GM12878 (cell line): ENCODE data around the gene FPGS. TPM values are rescaled to one million over a fixed set of nuclear protein-coding genes. Genes with fewer than 3 reads are reported as not detected.

Source experiments
- ATAC-seq: fragments of 200-7000 bp; cut with Tn5 transposase; 3 replicates; pipeline ENCODE4 v1.9.1; 2020; ENCODE audit warnings: mild to moderate bottlenecking, moderate library complexity
- BruUV-seq: library from RNA; stranded (reverse); fragments of 400-500 nt; replicated peaks from 2 replicates; lab custom pipeline; 2021; lab: Mats Ljungman, UMichigan
- CTCF ChIA-PET: fragments of 300-600 bp; sonication (Branson Sonifier 250); formaldehyde crosslinking; extraction: SDS; loops from one replicate; lab custom pipeline; 2021; ENCODE audit warnings: inconsistent platforms; lab: Yijun Ruan, JAX
- POLR2A ChIA-PET: fragments of 350-600 bp; formaldehyde crosslinking; extraction: SDS; loops from one replicate; lab custom pipeline; 2021; ENCODE audit warnings: inconsistent platforms; lab: Charles Lee
- RAD21 ChIA-PET: fragments of 300-600 bp; sonication (Branson Sonifier 250); formaldehyde crosslinking; loops from one replicate; lab custom pipeline; 2023; ENCODE audit warnings: antibody characterized with exemption; ENCODE audit not compliant: unreplicated experiment; lab: Charles Lee
- SMC1A ChIA-PET: fragments of 300-600 bp; sonication (Branson Sonifier 250); formaldehyde crosslinking; loops from one replicate; lab custom pipeline; 2023; ENCODE audit not compliant: unreplicated experiment, uncharacterized antibody; lab: Charles Lee
- DNase-seq: peaks from one replicate; pipeline ENCODE4 v3.0.0-alpha.2; 2011; ENCODE audit warnings: low read depth, low spot score
- FAIRE-seq: peaks from 3 replicates; lab custom pipeline; 2011; peaks lifted over from hg19 to GRCh38; lab: Jason Lieb, UNC
- H2AFZ ChIP-seq: 2 replicates; pipeline ENCODE4 v1.6.0; 2011; ENCODE audit warnings: low read depth, low read length, control low read depth; ENCODE audit not compliant: control insufficient read depth
- H3K27ac ChIP-seq: 2 replicates; pipeline ENCODE4 v1.5.1; 2011; ENCODE audit warnings: control low read depth; ENCODE audit not compliant: control insufficient read depth, insufficient read depth
- H3K27me3 ChIP-seq, 2 experiments: replicated peaks in 1 of 2; 2 replicates each; pipeline versions ENCODE4 v1.6.0 to v1.6.1; 2011; ENCODE audit warnings: low read length in 1 of 2; ENCODE audit not compliant: control insufficient read depth in 2 of 2, insufficient read depth in 2 of 2
- H3K36me3 ChIP-seq, 2 experiments: 2 replicates each; pipeline ENCODE4 v1.5.1; 2011; ENCODE audit warnings: low read length in 1 of 2; ENCODE audit not compliant: control insufficient read depth in 2 of 2, insufficient read depth in 2 of 2
- H3K4me1 ChIP-seq: 2 replicates; pipeline ENCODE4 v1.6.1; 2011; ENCODE audit warnings: mild to moderate bottlenecking, low read length, moderate library complexity, mixed read lengths; ENCODE audit not compliant: control insufficient read depth, insufficient read depth
- H3K4me2 ChIP-seq: 2 replicates; pipeline ENCODE4 v1.6.0; 2011; ENCODE audit warnings: control low read depth; ENCODE audit not compliant: control insufficient read depth, insufficient read depth
- H3K4me3 ChIP-seq: fragments of 200-600 bp; sonication (generic); 2 replicates; pipeline ENCODE4 v1.5.1; 2016
- H3K79me2 ChIP-seq: 2 replicates; pipeline ENCODE4 v1.6.0; 2011; ENCODE audit warnings: low read length; ENCODE audit not compliant: control insufficient read depth, insufficient read depth
- H3K9ac ChIP-seq: 2 replicates; pipeline ENCODE4 v1.8.0; 2011; ENCODE audit warnings: low read length, control low read depth, mixed read lengths; ENCODE audit not compliant: control insufficient read depth, insufficient read depth
- H3K9me3 ChIP-seq: replicated peaks from 3 replicates; pipeline ENCODE4 v1.5.1; 2011; ENCODE audit warnings: mild to moderate bottlenecking, low read length; ENCODE audit not compliant: control insufficient read depth, insufficient read depth
- H4K20me1 ChIP-seq: 2 replicates; pipeline ENCODE4 v1.6.0; 2011; ENCODE audit not compliant: control insufficient read depth, insufficient read depth
- CBX3 ChIP-seq: fragments of 200-600 bp; sonication (generic); IDR thresholded peaks from 2 replicates; pipeline ENCODE4 v1.6.1; 2016; ENCODE audit warnings: low read depth, borderline replicate concordance
- DPF2 ChIP-seq: fragments of 450-650 bp; IDR thresholded peaks from 2 replicates; pipeline ENCODE4 v1.6.1; 2017; ENCODE audit warnings: mild to moderate bottlenecking
- E4F1 ChIP-seq: fragments of 450-650 bp; IDR thresholded peaks from 2 replicates; pipeline ENCODE4 v1.6.1; 2018; ENCODE audit warnings: borderline replicate concordance, mild to moderate bottlenecking; ENCODE audit not compliant: partially characterized antibody
- KLF5 ChIP-seq: fragments of 450-650 bp; IDR thresholded peaks from 2 replicates; pipeline ENCODE4 v1.6.1; 2014; ENCODE audit warnings: mild to moderate bottlenecking; ENCODE audit not compliant: partially characterized antibody
- PML ChIP-seq: IDR thresholded peaks from 2 replicates; pipeline ENCODE4 v1.6.1; 2012; ENCODE audit warnings: low read length, inconsistent platforms
- POLR2A ChIP-seq: IDR thresholded peaks from 2 replicates; pipeline ENCODE4 v1.6.1; 2011; ENCODE audit warnings: low read depth, mild to moderate bottlenecking, low read length
- RELA ChIP-seq: fragments of 450-650 bp; IDR thresholded peaks from 2 replicates; pipeline ENCODE4 v1.8.0; 2014; ENCODE audit warnings: borderline replicate concordance; ENCODE audit not compliant: partially characterized antibody
- SMAD5 ChIP-seq: IDR thresholded peaks from 2 replicates; pipeline ENCODE4 v1.6.1; 2016; ENCODE audit warnings: antibody characterized with exemption, low read depth
- SMARCA5 ChIP-seq: fragments of 450-650 bp; IDR thresholded peaks from 2 replicates; pipeline ENCODE4 v1.6.1; 2017; ENCODE audit warnings: mild to moderate bottlenecking
- TCF3 ChIP-seq: IDR thresholded peaks from 2 replicates; pipeline ENCODE4 v1.6.1; 2012; ENCODE audit warnings: low read depth, mild to moderate bottlenecking, low read length, borderline replicate concordance; ENCODE audit not compliant: insufficient read depth
- WRNIP1 ChIP-seq: IDR thresholded peaks from 2 replicates; pipeline ENCODE4 v1.6.1; 2011; ENCODE audit warnings: low read depth, low read length, improper control_type of control experiment, borderline replicate concordance
- ZNF24 ChIP-seq: fragments of 450-650 bp; IDR thresholded peaks from 2 replicates; pipeline ENCODE4 v1.6.1; 2017; ENCODE audit warnings: antibody characterized with exemption, mild to moderate bottlenecking
- WGBS: methylation state at CpG from one replicate; pipeline ENCODE4 v1.1.6; 2016; ENCODE audit warnings: low lambda C conversion rate; ENCODE audit not compliant: insufficient replicate concordance, insufficient coverage; ENCODE audit errors: missing lambda C conversion rate; 5-methylcytosine and 5-hydroxymethylcytosine counted together
- in situ Hi-C: fragments of 300-500 bp; cut with MboI; formaldehyde crosslinking; loops from 9 replicates; pipeline ENCODE4 v1.14.3; 2018; ENCODE audit warnings: mixed read lengths
- intact Hi-C: fragments of 100-400 bp; cut with micrococcal nuclease; formaldehyde crosslinking; loops from one replicate; pipeline ENCODE4 v1.14.2; 2022; ENCODE audit not compliant: unreplicated experiment
- polyA plus RNA-seq, 11 experiments: library from polyadenylated mRNA; depleted of rRNA in 4 of 11; unstranded in 6 of 11; stranded (reverse) in 5 of 11; fragments of >200 nt; fragmentation: Nextera tagmentation in 4 of 11; fragmentation: Illumina TruSeq in 1 of 11; extraction: Ambion mirVana in 4 of 11; extraction: Trizol in 1 of 11; gene quantifications; 1 replicate in 1 of 11; 2 replicates in 10 of 11; pipeline versions ENCODE4 v1.2.1 to v1.2.3, GENCODE V29; 2011 to 2016; ENCODE audit warnings: inconsistent platforms in 2 of 11, missing spikeins in 2 of 11, low read depth in 1 of 11
- total RNA-seq, 4 experiments: library from RNA; depleted of rRNA in 3 of 4; stranded (reverse); fragments of >200 nt in 3 of 4; fragmentation: Illumina TruSeq in 1 of 4; extraction: Trizol in 1 of 4; gene quantifications; 2 replicates each; pipeline versions ENCODE4 v1.2.1 to v1.2.3, GENCODE V29; 2013 to 2021
- TF ChIP-seq, protein P1 (sequence below): fragments of 450-650 bp; IDR thresholded peaks from 2 replicates; pipeline ENCODE4 v1.6.1; 2018; ENCODE audit warnings: mild to moderate bottlenecking, low read depth, moderate library complexity; ENCODE audit not compliant: partially characterized antibody

Gene FPGS
- total and polyA plus RNA-seq, 10 of the 15 experiments (the other 5 are each of a cell fraction or from before 2014, with no cell fraction given), result 1.2 to 127 (median 80.4) TPM

DNA sequence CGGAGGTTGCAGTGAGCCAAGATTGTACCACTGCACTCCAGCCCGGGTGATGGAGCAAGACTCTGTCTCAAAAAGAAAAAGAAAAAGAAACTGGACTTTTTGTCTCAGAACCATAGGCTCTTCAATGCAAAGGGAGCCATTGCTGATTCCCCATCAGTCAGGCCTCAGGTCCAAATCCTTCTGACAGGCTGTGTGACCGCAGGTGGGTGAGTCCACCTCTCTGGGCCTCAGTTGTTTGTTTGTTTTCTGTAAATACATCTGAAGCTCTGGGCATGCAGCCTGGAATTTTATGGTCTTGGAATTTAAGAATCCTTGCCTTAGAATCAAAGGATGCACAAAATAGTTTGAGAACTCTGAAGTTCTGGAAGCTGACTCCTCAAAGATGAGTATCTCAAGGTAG is 46.4 kb upstream of the FPGS start:
- TF ChIP-seq RELA (no peak), SMAD5 (no peak), E4F1 (no peak), ZNF24 (no peak), CBX3 (no peak), KLF5 (no peak), WRNIP1 (no peak), TCF3 (no peak), DPF2 (no peak), POLR2A (no peak), SMARCA5 (no peak), PML (no peak)
- TF ChIP-seq, protein P1, sequence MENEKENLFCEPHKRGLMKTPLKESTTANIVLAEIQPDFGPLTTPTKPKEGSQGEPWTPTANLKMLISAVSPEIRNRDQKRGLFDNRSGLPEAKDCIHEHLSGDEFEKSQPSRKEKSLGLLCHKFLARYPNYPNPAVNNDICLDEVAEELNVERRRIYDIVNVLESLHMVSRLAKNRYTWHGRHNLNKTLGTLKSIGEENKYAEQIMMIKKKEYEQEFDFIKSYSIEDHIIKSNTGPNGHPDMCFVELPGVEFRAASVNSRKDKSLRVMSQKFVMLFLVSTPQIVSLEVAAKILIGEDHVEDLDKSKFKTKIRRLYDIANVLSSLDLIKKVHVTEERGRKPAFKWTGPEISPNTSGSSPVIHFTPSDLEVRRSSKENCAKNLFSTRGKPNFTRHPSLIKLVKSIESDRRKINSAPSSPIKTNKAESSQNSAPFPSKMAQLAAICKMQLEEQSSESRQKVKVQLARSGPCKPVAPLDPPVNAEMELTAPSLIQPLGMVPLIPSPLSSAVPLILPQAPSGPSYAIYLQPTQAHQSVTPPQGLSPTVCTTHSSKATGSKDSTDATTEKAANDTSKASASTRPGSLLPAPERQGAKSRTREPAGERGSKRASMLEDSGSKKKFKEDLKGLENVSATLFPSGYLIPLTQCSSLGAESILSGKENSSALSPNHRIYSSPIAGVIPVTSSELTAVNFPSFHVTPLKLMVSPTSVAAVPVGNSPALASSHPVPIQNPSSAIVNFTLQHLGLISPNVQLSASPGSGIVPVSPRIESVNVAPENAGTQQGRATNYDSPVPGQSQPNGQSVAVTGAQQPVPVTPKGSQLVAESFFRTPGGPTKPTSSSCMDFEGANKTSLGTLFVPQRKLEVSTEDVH, result no peak
- intact Hi-C loops, result no loop called here
- Histone ChIP-seq H4K20me1 (no peaks in the 10 kb centered on the region), H3K36me3 (peaks cover 0 to 12% of the 10 kb centered on the region in 2 experiments), H3K79me2 (no peaks in the 10 kb centered on the region), H3K27me3 (no peaks in the 10 kb centered on the region), H2AFZ (no peak overlapping the region), H3K9ac (no peak overlapping the region), H3K9me3 (no peaks in the 10 kb centered on the region), H3K4me3 (no peak overlapping the region), H3K27ac (no peak overlapping the region), H3K4me1 (no peaks in the 10 kb centered on the region), H3K4me2 (no peak overlapping the region)
- DNase-seq, result no peak
- SMC1A ChIA-PET, result interaction anchor here (1.2 to 1.9 kb wide), 2 partner anchors 12 kb away, joined by 3 to 5 read pairs; no protein-coding TSS in a partner anchor
- CTCF ChIA-PET, result interaction anchor here (0.6 to 2.0 kb wide), 2 partner anchors 21 to 828 kb away, joined by 4 to 9 read pairs; partner anchors contain the start of gene TOR2A
- no peak for ATAC-seq
- WGBS, result 67% methylated on average over 3 of the region's 3 CpGs
- RAD21 ChIA-PET, result interaction anchor here (1.2 kb wide), 1 partner anchor 21 kb away, joined by 4 read pairs; the partner anchor contains the start of gene TOR2A
- POLR2A ChIA-PET, result interaction anchor here (0.6 to 1.2 kb wide), 4 partner anchors 13 to 572 kb away, joined by 6 to 9 read pairs (median 9); no protein-coding TSS in a partner anchor
- no peak for FAIRE-seq
- BruUV-seq, result no TSS peak
- in situ Hi-C loops, result no loop called here
